Activated CD4-positive, alpha-beta T cell treated with anti-CD3 and anti-CD28 coated beads, Interleukin-2, amount 10 ng/mL, durations not matched to agents 7 days and 5 days (primary cell): ENCODE measurements around the gene JRKL. TPM values are rescaled to one million over a fixed set of nuclear protein-coding genes. Genes with fewer than 3 reads are reported as not detected.

Source experiments
- CTCF ChIA-PET: fragments of 350-600 bp; sonication (Branson Sonifier 250); formaldehyde crosslinking; loops from one replicate; lab custom pipeline; 2021; ENCODE audit warnings: antibody characterized with exemption; lab: Charles Lee
- POLR2A ChIA-PET: fragments of 350-600 bp; sonication (Branson Sonifier 250); formaldehyde crosslinking; loops from one replicate; lab custom pipeline; 2021; ENCODE audit warnings: antibody characterized with exemption; lab: Charles Lee
- DNase-seq: peaks from one replicate; pipeline ENCODE4 v3.0.0-alpha.2; 2020
- H3K27ac Mint-ChIP-seq: one replicate; pipeline ENCODE4 v1.8.0; 2021; ENCODE audit warnings: mild to moderate bottlenecking, moderate library complexity, mixed read lengths
- H3K27me3 Mint-ChIP-seq: one replicate; pipeline ENCODE4 v1.8.0; 2021; ENCODE audit warnings: mixed read lengths
- H3K36me3 Mint-ChIP-seq: one replicate; pipeline ENCODE4 v1.8.0; 2021; ENCODE audit warnings: low read depth, mixed read lengths
- H3K4me1 Mint-ChIP-seq: one replicate; pipeline ENCODE4 v1.8.0; 2021; ENCODE audit warnings: mixed read lengths
- H3K4me3 Mint-ChIP-seq: one replicate; pipeline ENCODE4 v1.8.0; 2021; ENCODE audit warnings: mild to moderate bottlenecking, moderate library complexity, mixed read lengths
- H3K9me3 Mint-ChIP-seq: one replicate; pipeline ENCODE4 v1.8.0; 2021; ENCODE audit warnings: mixed read lengths
- total RNA-seq, 2 experiments: library from RNA; stranded (reverse); gene quantifications; one replicate each; pipeline ENCODE4 v1.2.3, GENCODE V29; 2021

JRKL gene
- 10 to 100 TPM; 10.3 to 10.9 TPM for total RNA-seq

DNA sequence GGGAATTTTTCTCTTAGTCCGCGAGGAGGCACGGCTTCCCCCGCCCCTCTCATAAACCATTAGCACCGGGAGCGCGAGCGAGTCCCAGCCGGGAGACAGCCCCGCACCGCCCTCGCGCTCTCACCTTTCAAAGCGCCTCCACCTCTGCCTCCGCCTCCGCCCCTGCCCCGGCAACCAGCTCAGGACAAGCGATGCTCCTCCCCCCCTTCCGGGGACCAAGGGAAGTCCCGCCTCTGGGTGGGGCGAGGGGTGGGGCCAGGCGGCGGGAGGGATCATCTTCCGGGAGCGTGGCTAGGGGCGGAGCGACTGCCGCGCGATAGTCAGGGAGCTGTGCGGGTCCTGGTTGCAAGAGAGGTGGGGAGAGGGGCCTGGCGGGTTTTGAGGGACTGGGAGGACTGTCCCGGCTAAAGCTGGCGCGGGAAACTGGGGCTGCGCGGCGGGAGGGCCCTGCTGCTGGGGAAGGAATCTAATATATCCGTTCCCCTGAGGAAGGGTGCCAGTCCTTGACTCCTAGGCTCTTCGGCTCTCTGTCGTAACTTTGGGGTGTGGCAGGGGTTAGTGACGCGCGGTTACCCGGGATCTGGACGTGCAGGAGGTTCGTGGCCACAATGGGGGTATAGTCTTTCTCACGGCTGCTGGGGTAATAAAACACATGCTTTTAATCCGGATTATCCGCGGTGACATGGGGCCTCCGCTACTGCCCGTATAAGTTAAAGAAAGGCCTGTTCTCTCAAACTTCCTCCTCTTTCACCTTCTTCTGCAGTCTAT lies at the start of gene JRKL, which contains the start of gene CCDC82:
JRKL (plus strand) TSS at position 294 of the 768 bp plus-strand sequence. CDS start 637 bp downstream, outside the sequence.
CCDC82 (minus strand) TSS at position 193 of the 768 bp plus-strand sequence. CDS start 5,165 bp downstream, outside the sequence.
- H3K9me3 Mint-ChIP-seq: no peaks in the 10 kb centered on the region
- peak within 1 kb of the TSS; percentile 89 for H3K4me3 Mint-ChIP-seq

GRCh38 chr11:96340555-96340885 lies 49.3 kb upstream of the JRKL start:
- no peak for DNase-seq
- peaks cover 39% of the 10 kb centered on the region for H3K36me3 Mint-ChIP-seq
- ChIA-PET POLR2A (interaction anchor here (0.9 kb wide), 1 partner anchor 102 kb away, joined by 6 read pairs; no protein-coding TSS in a partner anchor), CTCF (interaction anchor here (0.7 to 3.9 kb wide), 20 partner anchors 10 to 505 kb away, joined by 3 to 10 read pairs (median 4); no protein-coding TSS in a partner anchor)
- H3K4me1 Mint-ChIP-seq: peaks cover 50% of the 10 kb centered on the region
- H3K4me3 Mint-ChIP-seq: peak overlapping the region; percentile 96
- H3K27ac Mint-ChIP-seq: peak overlapping the region; percentile 88
- H3K27me3 Mint-ChIP-seq: no peaks in the 10 kb centered on the region
- peaks cover 4% of the 10 kb centered on the region for H3K9me3 Mint-ChIP-seq

More for the DNA sequence above, at the start of gene JRKL, which contains the start of gene CCDC82:
- peaks cover 61% of the 10 kb centered on the region for H3K4me1 Mint-ChIP-seq
- POLR2A ChIA-PET: interaction anchor here (0.6 to 1.6 kb wide), 5 partner anchors 19 to 601 kb away, joined by 3 to 7 read pairs (median 5); partner anchors contain the start of gene MAML2
- H3K27me3 Mint-ChIP-seq: no peaks in the 10 kb centered on the region
- CTCF ChIA-PET: interaction anchor here (0.6 to 3.0 kb wide), 7 partner anchors 19 to 554 kb away, joined by 3 to 20 read pairs (median 3); partner anchors contain the start of gene MAML2
- H3K36me3 Mint-ChIP-seq: peaks cover 27% of the 10 kb centered on the region
- DNase-seq: peak; percentile 98
- peak within 1 kb of the TSS; percentile 95 for H3K27ac Mint-ChIP-seq

DNA sequence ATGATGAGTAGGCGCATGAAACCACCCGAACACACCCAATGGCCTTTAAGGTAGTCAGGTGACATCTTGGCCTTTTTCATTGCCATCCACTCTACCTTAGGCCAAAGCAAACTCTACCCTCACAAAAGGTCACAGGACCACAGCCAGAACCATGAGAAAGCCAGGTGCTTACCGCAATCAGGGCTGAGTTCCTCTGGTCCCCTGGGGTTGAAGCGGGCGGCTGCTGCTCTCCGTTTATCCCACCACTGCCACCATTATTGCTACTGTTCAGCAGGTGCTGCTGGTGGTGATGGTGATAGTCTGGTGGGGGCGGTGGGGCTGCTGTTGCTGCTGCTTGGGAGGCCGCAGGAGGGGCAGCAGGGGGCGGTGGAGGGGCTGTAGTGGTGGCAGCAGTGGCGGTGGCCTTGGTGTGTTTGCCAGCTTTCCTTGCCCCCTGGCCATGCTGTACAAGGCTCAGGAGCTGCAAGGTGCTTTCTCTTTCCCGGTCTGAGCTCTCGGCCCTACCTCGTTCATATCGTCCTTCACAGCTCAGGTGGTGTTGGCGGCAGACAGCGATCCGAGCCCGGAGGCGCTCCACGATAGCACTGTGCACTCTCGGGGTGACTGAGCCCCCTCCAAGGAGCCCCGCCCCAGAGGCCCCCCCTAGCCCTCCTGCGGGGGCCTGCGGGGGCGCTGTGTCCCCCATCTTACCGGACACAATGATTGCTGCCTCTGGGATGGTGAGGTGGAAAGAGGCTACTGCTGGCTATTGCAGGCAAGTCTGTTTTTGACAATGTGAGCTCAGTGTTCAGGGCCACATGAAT lies 48.4 kb upstream of the JRKL start:
- peak overlapping the region; percentile 96 for H3K4me3 Mint-ChIP-seq
- peaks cover 4% of the 10 kb centered on the region for H3K9me3 Mint-ChIP-seq
- peaks cover 32% of the 10 kb centered on the region for H3K36me3 Mint-ChIP-seq
- POLR2A ChIA-PET: interaction anchor here (0.6 kb wide), 1 partner anchor 172 kb away, joined by 4 read pairs; no protein-coding TSS in a partner anchor
- CTCF ChIA-PET: interaction anchor here (0.6 to 3.9 kb wide), 32 partner anchors 9 to 552 kb away, joined by 3 to 20 read pairs (median 4); partner anchors contain the start of genes CCDC82, FAM76B and JRKL
- DNase-seq: peak; percentile 70
- H3K4me1 Mint-ChIP-seq: peaks cover 42% of the 10 kb centered on the region
- peak overlapping the region; percentile 88 for H3K27ac Mint-ChIP-seq
- H3K27me3 Mint-ChIP-seq: no peaks in the 10 kb centered on the region

GRCh38 chr11:96342014-96342960 lies 47.5 kb upstream of the JRKL start:
- peaks cover 30% of the 10 kb centered on the region for H3K36me3 Mint-ChIP-seq
- peaks cover 34% of the 10 kb centered on the region for H3K4me1 Mint-ChIP-seq
- ChIA-PET CTCF (interaction anchor here (0.6 to 3.9 kb wide), 97 partner anchors 8 to 1253 kb away, joined by 3 to 20 read pairs (median 4); partner anchors contain the start of genes CCDC82, ENDOD1, FAM76B and JRKL), POLR2A (interaction anchor here (0.8 to 1.5 kb wide), 4 partner anchors 47 to 100 kb away, joined by 3 to 8 read pairs (median 4); partner anchors contain the start of genes CCDC82 and JRKL)
- H3K27me3 Mint-ChIP-seq: no peaks in the 10 kb centered on the region
- DNase-seq: no peak
- peaks cover 4% of the 10 kb centered on the region for H3K9me3 Mint-ChIP-seq
- H3K27ac Mint-ChIP-seq: peak overlapping the region; percentile 88
- H3K4me3 Mint-ChIP-seq: peak overlapping the region; percentile 96

- Mint-ChIP-seq H3K4me3 (peak within 1 kb of the TSS; percentile 96), H3K27me3 (no peaks in the 10 kb centered on the region), H3K27ac (peak within 1 kb of the TSS; percentile 88), H3K4me1 (peaks cover 25% of the 10 kb centered on the region), H3K9me3 (peaks cover 4% of the 10 kb centered on the region), H3K36me3 (peaks cover 24% of the 10 kb centered on the region)
- CTCF ChIA-PET: interaction anchor here (0.6 to 3.1 kb wide), 86 partner anchors 9 to 1253 kb away, joined by 3 to 20 read pairs (median 4); partner anchors contain the start of genes CCDC82, ENDOD1, FAM76B and JRKL
- DNase-seq: peak; percentile 93
- POLR2A ChIA-PET: interaction anchor here (0.7 to 1.5 kb wide), 5 partner anchors 23 to 100 kb away, joined by 3 to 8 read pairs (median 4); partner anchors contain the start of genes CCDC82 and JRKL
These were observed 46.7 kb upstream of the JRKL start, which contains the start of gene MAML2 for GRCh38 chr11:96342961-96343711. Gene MAML2, minus strand, starts transcription at chr11:96343195. Its CDS starts 1,300 bp downstream, at chr11:96341895.

DNA sequence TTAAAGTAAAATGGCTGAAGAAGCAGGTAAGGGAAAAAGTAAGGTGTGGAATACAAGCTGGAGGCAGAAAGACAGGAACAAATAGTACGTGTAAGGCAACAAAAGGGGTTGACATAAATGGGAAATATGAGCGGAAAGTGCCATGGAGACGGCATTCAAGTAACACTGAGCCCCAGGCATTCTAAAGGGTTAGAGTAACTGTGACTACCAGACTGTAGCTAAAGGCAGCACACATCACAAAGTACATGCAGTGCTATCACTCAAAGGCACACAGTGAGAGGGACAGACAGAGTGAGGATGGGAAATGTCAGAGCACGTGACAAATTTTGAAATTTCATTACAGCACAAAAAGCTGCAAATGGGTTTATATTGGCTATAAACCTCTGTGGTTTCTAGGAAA lies 33.0 kb upstream of the JRKL start:
- Mint-ChIP-seq H3K9me3 (no peaks in the 10 kb centered on the region), H3K4me1 (peaks cover 20% of the 10 kb centered on the region), H3K36me3 (peaks cover 51% of the 10 kb centered on the region), H3K27ac (no peak overlapping the region), H3K27me3 (no peaks in the 10 kb centered on the region), H3K4me3 (no peak overlapping the region)
- ChIA-PET POLR2A (no interaction called here), CTCF (interaction anchor here (0.9 to 1.8 kb wide), 3 partner anchors 12 to 25 kb away, joined by 3 to 15 read pairs (median 3); partner anchors contain the start of gene MAML2)
- DNase-seq: no peak

- Mint-ChIP-seq H3K27ac (peak overlapping the region; percentile 32), H3K27me3 (no peaks in the 10 kb centered on the region), H3K9me3 (no peaks in the 10 kb centered on the region), H3K36me3 (peaks cover 54% of the 10 kb centered on the region), H3K4me1 (peaks cover 20% of the 10 kb centered on the region), H3K4me3 (no peak overlapping the region)
- POLR2A ChIA-PET: no interaction called here
- CTCF ChIA-PET: interaction anchor here (0.6 to 1.8 kb wide), 2 partner anchors 15 to 534 kb away, joined by 4 to 15 read pairs; partner anchors contain the start of gene MAML2
- no peak for DNase-seq
These were observed 32.0 kb upstream of the JRKL start for GRCh38 chr11:96357794-96358193.

GRCh38 chr11:96358321-96358720 lies 31.5 kb upstream of the JRKL start:
- CTCF ChIA-PET: interaction anchor here (1.8 kb wide), 1 partner anchor 15 kb away, joined by 15 read pairs; the partner anchor contains the start of gene MAML2
- peak overlapping the region; percentile 50 for H3K27ac Mint-ChIP-seq
- POLR2A ChIA-PET: no interaction called here
- H3K36me3 Mint-ChIP-seq: peaks cover 55% of the 10 kb centered on the region
- no peak overlapping the region for H3K4me3 Mint-ChIP-seq
- no peaks in the 10 kb centered on the region for H3K27me3 Mint-ChIP-seq
- no peaks in the 10 kb centered on the region for H3K9me3 Mint-ChIP-seq
- no peak for DNase-seq
- H3K4me1 Mint-ChIP-seq: peaks cover 20% of the 10 kb centered on the region

GRCh38 chr11:96361778-96362177 lies 28.0 kb upstream of the JRKL start:
- CTCF ChIA-PET: interaction anchor here (1.1 kb wide), 1 partner anchor 18 kb away, joined by 6 read pairs; no protein-coding TSS in a partner anchor
- H3K36me3 Mint-ChIP-seq: peaks cover 33% of the 10 kb centered on the region
- DNase-seq: no peak

GRCh38 chr11:96365493-96365892 lies 24.3 kb upstream of the JRKL start:
- Mint-ChIP-seq H3K27me3 (no peaks in the 10 kb centered on the region), H3K9me3 (peaks cover 6% of the 10 kb centered on the region), H3K4me1 (no peaks in the 10 kb centered on the region), H3K27ac (no peak overlapping the region), H3K4me3 (no peak overlapping the region), H3K36me3 (peaks cover 30% of the 10 kb centered on the region)
- ChIA-PET POLR2A (no interaction called here), CTCF (interaction anchor here (0.6 to 1.1 kb wide), 3 partner anchors 23 to 1243 kb away, joined by 3 read pairs; partner anchors contain the start of gene MAML2)
- no peak for DNase-seq

More at GRCh38 chr11:96361778-96362177, 28.0 kb upstream of the JRKL start:
- POLR2A ChIA-PET: no interaction called here
- no peaks in the 10 kb centered on the region for H3K27me3 Mint-ChIP-seq
- H3K4me3 Mint-ChIP-seq: no peak overlapping the region
- no peak overlapping the region for H3K27ac Mint-ChIP-seq
- H3K4me1 Mint-ChIP-seq: peaks cover 20% of the 10 kb centered on the region
- no peaks in the 10 kb centered on the region for H3K9me3 Mint-ChIP-seq
